ENCODE data around the gene TMEM183A.

- TF ChIP-seq POLR2AphosphoS5 (IDR thresholded peaks at IDR 0.05) (no peak), CTCF (IDR thresholded peaks at IDR 0.05) (no peak), POLR2A (IDR thresholded peaks at IDR 0.05) (no peak)
Measured at GRCh38 chr1:203026666-203027663, 19.8 kb downstream of the TMEM183A start.
